CD4-positive, alpha-beta T cell (primary cell): ENCODE data around the gene CCDC71L. TPM values are rescaled to one million over a fixed set of nuclear protein-coding genes. Genes with fewer than 3 reads are reported as not detected.
"Not testable (repeated sequence)": the region's sequence is repeated elsewhere in the genome, so short reads cannot be mapped to it uniquely, and the experiment has no call there.

Source experiments
- ATAC-seq: fragments of 200-7000 bp; cut with Tn5 transposase; one replicate; pipeline ENCODE4 v1.10.0; 2022; ENCODE audit warnings: mild to moderate bottlenecking; ENCODE audit not compliant: poor library complexity
- CTCF ChIA-PET: fragments of 350-600 bp; sonication (Branson Sonifier 250); formaldehyde crosslinking; loops from one replicate; lab custom pipeline; 2021; ENCODE audit warnings: antibody characterized with exemption, inconsistent platforms; lab: Charles Lee
- POLR2A ChIA-PET: fragments of 350-600 bp; sonication (Branson Sonifier 250); formaldehyde crosslinking; loops from one replicate; lab custom pipeline; 2021; ENCODE audit warnings: antibody characterized with exemption, inconsistent platforms; lab: Charles Lee
- DNase-seq, 14 experiments: peaks; one replicate each; pipeline ENCODE4 v3.0.0-alpha.2; 2013 to 2020; ENCODE audit warnings: mixed read lengths in 2 of 14
- H3K27ac ChIP-seq, 2 donors: one replicate each; pipeline versions ENCODE4 v1.5.1 to v1.7.0; 2013; ENCODE audit warnings: low read length in 2 of 2, low read depth in 1 of 2, mild to moderate bottlenecking in 1 of 2
- H3K27me3 ChIP-seq, 2 experiments: 1 replicate in 1 of 2; 2 replicates in 1 of 2; pipeline versions ENCODE4 v1.6.1 to v1.7.0; 2013; ENCODE audit warnings: low read length in 2 of 2, control low read depth in 1 of 2, mild to moderate bottlenecking in 1 of 2, moderate library complexity in 1 of 2; ENCODE audit not compliant: insufficient read depth in 2 of 2, control insufficient read depth in 1 of 2
- H3K36me3 ChIP-seq: one replicate; pipeline ENCODE4 v1.6.1; 2013; ENCODE audit warnings: low read length, control low read depth; ENCODE audit not compliant: insufficient read depth
- H3K4me1 ChIP-seq: one replicate; pipeline ENCODE4 v1.6.1; 2013; ENCODE audit warnings: low read length, control low read depth; ENCODE audit not compliant: insufficient read depth
- H3K4me3 ChIP-seq: one replicate; pipeline ENCODE4 v1.5.1; 2013; ENCODE audit warnings: mild to moderate bottlenecking, low read length, moderate library complexity
- H3K9me3 ChIP-seq, 2 experiments: 1 replicate in 1 of 2; 2 replicates in 1 of 2; pipeline versions ENCODE4 v1.6.1 to v1.7.0; 2013; ENCODE audit warnings: low read length in 2 of 2, mild to moderate bottlenecking in 2 of 2, control low read depth in 1 of 2, moderate library complexity in 1 of 2; ENCODE audit not compliant: control insufficient read depth in 1 of 2, insufficient read depth in 1 of 2
- H3K27ac Mint-ChIP-seq: one replicate; pipeline ENCODE4 v1.8.0; 2020; ENCODE audit warnings: mixed read lengths
- H3K27me3 Mint-ChIP-seq: one replicate; pipeline ENCODE4 v1.8.0; 2021; ENCODE audit warnings: mixed read lengths
- H3K36me3 Mint-ChIP-seq: one replicate; pipeline ENCODE4 v1.8.0; 2021; ENCODE audit warnings: low read depth, mixed read lengths
- H3K4me1 Mint-ChIP-seq: one replicate; pipeline ENCODE4 v1.8.0; 2021; ENCODE audit warnings: low read depth, mixed read lengths
- H3K4me3 Mint-ChIP-seq: one replicate; pipeline ENCODE4 v1.8.0; 2020; ENCODE audit warnings: mild to moderate bottlenecking, mixed read lengths
- H3K9me3 Mint-ChIP-seq: one replicate; pipeline ENCODE4 v1.8.0; 2020; ENCODE audit warnings: mixed read lengths
- intact Hi-C, 2 experiments: fragments of 100-400 bp; cut with DNase I in 1 of 2; cut with micrococcal nuclease in 1 of 2; formaldehyde crosslinking; loops; one replicate each; pipeline versions ENCODE4 v1.15.1 to v1.9.0; 2023 to 2025; cut with DNase I, micrococcal nuclease
- total RNA-seq, 174 experiments: library from RNA in 2 of 174; stranded (reverse) in 2 of 174; gene quantifications; one replicate each; pipeline ENCODE4 v1.2.3 and lab custom pipeline; 2021 to 2026
- TF ChIP-seq, protein P1 (sequence below): fragments of 200-600 bp; IDR thresholded peaks from one replicate; pipeline ENCODE4 v1.8.0; 2022; ENCODE audit warnings: antibody characterized with exemption, mild to moderate bottlenecking

CCDC71L gene
- total RNA-seq, 2 experiments from 2014 or later: 9.5 to 9.8 TPM

GRCh38 chr7:106678795-106679152 is 17.8 kb upstream of the CCDC71L start:
- DNase-seq (no peak), ATAC-seq (no peak)
- Histone ChIP-seq H3K27me3 (no peaks in the 10 kb centered on the region), H3K27ac (no peak overlapping the region), H3K4me3 (no peak overlapping the region), H3K4me1 (peaks cover 3% of the 10 kb centered on the region), H3K9me3 (no peaks in the 10 kb centered on the region), H3K36me3 (no peaks in the 10 kb centered on the region)
- Mint-ChIP-seq H3K27ac (no peak overlapping the region), H3K4me3 (no peak overlapping the region), H3K9me3 (no peaks in the 10 kb centered on the region), H3K4me1 (no peaks in the 10 kb centered on the region), H3K36me3 (no peaks in the 10 kb centered on the region), H3K27me3 (no peaks in the 10 kb centered on the region)
- TF ChIP-seq, protein P1, sequence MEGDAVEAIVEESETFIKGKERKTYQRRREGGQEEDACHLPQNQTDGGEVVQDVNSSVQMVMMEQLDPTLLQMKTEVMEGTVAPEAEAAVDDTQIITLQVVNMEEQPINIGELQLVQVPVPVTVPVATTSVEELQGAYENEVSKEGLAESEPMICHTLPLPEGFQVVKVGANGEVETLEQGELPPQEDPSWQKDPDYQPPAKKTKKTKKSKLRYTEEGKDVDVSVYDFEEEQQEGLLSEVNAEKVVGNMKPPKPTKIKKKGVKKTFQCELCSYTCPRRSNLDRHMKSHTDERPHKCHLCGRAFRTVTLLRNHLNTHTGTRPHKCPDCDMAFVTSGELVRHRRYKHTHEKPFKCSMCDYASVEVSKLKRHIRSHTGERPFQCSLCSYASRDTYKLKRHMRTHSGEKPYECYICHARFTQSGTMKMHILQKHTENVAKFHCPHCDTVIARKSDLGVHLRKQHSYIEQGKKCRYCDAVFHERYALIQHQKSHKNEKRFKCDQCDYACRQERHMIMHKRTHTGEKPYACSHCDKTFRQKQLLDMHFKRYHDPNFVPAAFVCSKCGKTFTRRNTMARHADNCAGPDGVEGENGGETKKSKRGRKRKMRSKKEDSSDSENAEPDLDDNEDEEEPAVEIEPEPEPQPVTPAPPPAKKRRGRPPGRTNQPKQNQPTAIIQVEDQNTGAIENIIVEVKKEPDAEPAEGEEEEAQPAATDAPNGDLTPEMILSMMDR: no peak
- CTCF ChIA-PET: interaction anchor here (0.9 to 1.2 kb wide), 2 partner anchors 8 to 18 kb away, joined by 3 read pairs; no protein-coding TSS in a partner anchor
- intact Hi-C loops: no loop called here
- POLR2A ChIA-PET: no interaction called here

DNA sequence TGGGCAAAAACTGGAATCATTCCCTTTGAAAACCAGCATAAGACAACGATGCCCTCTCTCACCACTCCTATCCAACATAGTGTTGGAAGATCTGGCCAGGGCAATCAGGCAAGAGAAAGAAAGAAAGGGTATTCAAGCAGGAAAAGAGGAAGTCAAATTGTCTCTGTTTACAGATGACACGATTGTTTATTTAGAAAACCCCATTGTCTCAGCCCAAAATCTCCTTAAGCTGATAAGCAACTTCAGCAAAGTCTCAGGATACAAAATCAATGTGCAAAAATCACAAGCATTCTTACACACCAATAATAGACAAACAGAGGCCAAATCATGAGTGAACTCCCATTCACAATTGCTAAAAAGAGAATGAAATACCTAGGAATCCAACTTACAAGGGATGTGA is 15.5 kb upstream of the CCDC71L start:
- H3K27me3 Mint-ChIP-seq, H3K27me3 ChIP-seq, H3K4me3 Mint-ChIP-seq, H3K4me3 ChIP-seq, H3K9me3 Mint-ChIP-seq, H3K9me3 ChIP-seq, H3K36me3 Mint-ChIP-seq, H3K36me3 ChIP-seq, H3K27ac Mint-ChIP-seq, POLR2A ChIA-PET, H3K4me1 Mint-ChIP-seq, DNase-seq, ATAC-seq, intact Hi-C loops, CTCF ChIA-PET, H3K4me1 ChIP-seq, H3K27ac ChIP-seq: not testable (repeated sequence)

DNA sequence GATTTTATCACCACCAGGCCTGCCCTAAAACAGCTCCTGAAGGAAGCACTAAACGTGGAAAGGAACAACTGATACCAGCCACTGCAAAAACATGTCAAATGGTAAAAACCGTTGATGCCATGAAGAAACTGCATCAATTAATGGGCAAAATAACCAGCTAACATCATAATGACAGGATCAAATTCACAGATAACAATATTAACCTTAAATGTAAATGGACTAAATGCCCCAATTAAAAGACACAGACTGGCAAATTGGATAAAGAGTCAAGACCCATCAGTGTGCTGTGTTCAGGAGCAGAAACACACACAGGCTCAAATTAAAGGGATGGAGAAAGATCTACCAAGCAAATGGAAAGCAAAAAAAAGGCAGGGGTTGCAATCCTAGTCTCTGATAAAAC is 12.7 kb upstream of the CCDC71L start:
- H3K36me3 ChIP-seq, H3K27ac ChIP-seq, H3K27me3 Mint-ChIP-seq, H3K4me3 Mint-ChIP-seq, H3K36me3 Mint-ChIP-seq, ATAC-seq, POLR2A ChIA-PET, H3K27me3 ChIP-seq, CTCF ChIA-PET, H3K4me3 ChIP-seq, H3K4me1 ChIP-seq, H3K9me3 Mint-ChIP-seq, H3K4me1 Mint-ChIP-seq, DNase-seq, H3K9me3 ChIP-seq, H3K27ac Mint-ChIP-seq: not testable (repeated sequence)
- intact Hi-C loops: loop anchor here in 1 of 2 experiments (5.0 kb wide), 1 partner anchor 189 kb away; no protein-coding TSS in a partner anchor

- POLR2A ChIA-PET, H3K36me3 Mint-ChIP-seq, DNase-seq: not testable (repeated sequence)
These were observed 11.0 kb upstream of the CCDC71L start for GRCh38 chr7:106671930-106672329.

More at GRCh38 chr7:106671930-106672329, 11.0 kb upstream of the CCDC71L start:
- not testable (repeated sequence) for H3K27me3 ChIP-seq, H3K4me3 ChIP-seq, H3K9me3 ChIP-seq, H3K4me3 Mint-ChIP-seq, H3K27ac Mint-ChIP-seq, H3K27me3 Mint-ChIP-seq, H3K36me3 ChIP-seq, ATAC-seq, H3K4me1 ChIP-seq, H3K27ac ChIP-seq, H3K4me1 Mint-ChIP-seq, H3K9me3 Mint-ChIP-seq
- CTCF ChIA-PET: interaction anchor here (1.4 kb wide), 1 partner anchor 11 kb away, joined by 5 read pairs; the partner anchor contains the start of gene CCDC71L
- intact Hi-C loops: loop anchor here in 1 of 2 experiments (5.0 kb wide), 1 partner anchor 190 kb away; no protein-coding TSS in a partner anchor
